Endothelial cell of umbilical vein (primary cell): Measurements from ENCODE around the gene ELMO2. TPM values are rescaled to one million over a fixed set of nuclear protein-coding genes. Genes with fewer than 3 reads are reported as not detected.

Source experiments
- BruUV-seq: library from RNA; stranded (reverse); fragments of 400-500 nt; replicated peaks from 2 replicates; lab custom pipeline; 2021; lab: Mats Ljungman, UMichigan
- CTCF ChIA-PET: fragments of 300-600, 350-600 bp; sonication (Branson Sonifier 250); formaldehyde crosslinking; loops from one replicate; lab custom pipeline; 2021; ENCODE audit warnings: antibody characterized with exemption, inconsistent platforms; lab: Charles Lee
- POLR2A ChIA-PET: fragments of 300-600, 350-600 bp; sonication (Branson Sonifier 250); formaldehyde crosslinking; loops from one replicate; lab custom pipeline; 2021; ENCODE audit warnings: antibody characterized with exemption, inconsistent platforms; lab: Charles Lee
- DNase-seq: peaks from one replicate; pipeline ENCODE4 v3.0.0-alpha.2; 2011; ENCODE audit warnings: low read depth, low spot score
- FAIRE-seq: peaks from 2 replicates; lab custom pipeline; 2011; peaks lifted over from hg19 to GRCh38; lab: Jason Lieb, UNC
- H2AFZ ChIP-seq: 2 replicates; pipeline ENCODE4 v1.6.0; 2012; ENCODE audit warnings: low read depth, low read length, control low read depth, inconsistent platforms
- H3K27ac ChIP-seq: 2 replicates; pipeline ENCODE4 v1.5.1; 2011; ENCODE audit warnings: low read depth, mild to moderate bottlenecking, control low read depth, low read length, moderate library complexity; ENCODE audit not compliant: insufficient read depth
- H3K27me3 ChIP-seq, 2 experiments: 2 replicates each; pipeline versions ENCODE4 v1.6.0 to v1.6.1; 2011; ENCODE audit warnings: low read length in 2 of 2, mixed read lengths in 1 of 2; ENCODE audit not compliant: control insufficient read depth in 2 of 2, insufficient read depth in 2 of 2
- H3K36me3 ChIP-seq, 2 experiments: 2 replicates in 1 of 2; 3 replicates in 1 of 2; pipeline ENCODE4 v1.5.1; 2011; ENCODE audit warnings: low read length in 2 of 2, mild to moderate bottlenecking in 1 of 2, moderate library complexity in 1 of 2; ENCODE audit not compliant: control insufficient read depth in 2 of 2, insufficient read depth in 2 of 2; ENCODE audit errors: extremely low read depth in 1 of 2
- H3K4me1 ChIP-seq: 3 replicates; pipeline ENCODE4 v1.5.1; 2011; ENCODE audit warnings: mild to moderate bottlenecking, low read length; ENCODE audit not compliant: control insufficient read depth, insufficient read depth; ENCODE audit errors: extremely low read depth
- H3K4me2 ChIP-seq: 2 replicates; pipeline ENCODE4 v1.6.1; 2011; ENCODE audit warnings: low read length, control low read depth, mixed read lengths; ENCODE audit not compliant: insufficient read depth
- H3K4me3 ChIP-seq, 3 experiments: fragments of 200-600 bp in 1 of 3; sonication (generic), shearing (Covaris generic) in 1 of 3; replicated peaks in 1 of 3; 2 replicates each; pipeline ENCODE4 v1.5.1; 2011 to 2016; ENCODE audit warnings: control low read depth in 3 of 3, low read length in 3 of 3, mild to moderate bottlenecking in 2 of 3, inconsistent platforms in 1 of 3, low read depth in 1 of 3, moderate library complexity in 1 of 3; ENCODE audit not compliant: insufficient read depth in 1 of 3
- H3K79me2 ChIP-seq: 2 replicates; pipeline ENCODE4 v1.6.0; 2012; ENCODE audit warnings: low read length, inconsistent platforms; ENCODE audit not compliant: control insufficient read depth, insufficient read depth
- H3K9ac ChIP-seq: replicated peaks from 2 replicates; pipeline ENCODE3; 2011; ENCODE audit warnings: low read length, control low read depth; ENCODE audit not compliant: insufficient read depth; ENCODE audit errors: extremely low read depth
- H3K9me1 ChIP-seq: replicated peaks from 3 replicates; pipeline ENCODE4 v1.6.0; 2011; ENCODE audit warnings: mild to moderate bottlenecking, low read length; ENCODE audit not compliant: control insufficient read depth, insufficient read depth; ENCODE audit errors: extremely low read depth
- H3K9me3 ChIP-seq: replicated peaks from 2 replicates; pipeline ENCODE4 v1.5.1; 2012; ENCODE audit warnings: low read length, inconsistent platforms; ENCODE audit not compliant: control insufficient read depth, insufficient read depth
- H4K20me1 ChIP-seq: replicated peaks from 2 replicates; pipeline ENCODE3; 2011; ENCODE audit warnings: mild to moderate bottlenecking, low read length; ENCODE audit not compliant: control insufficient read depth, insufficient read depth; ENCODE audit errors: extremely low read depth
- CTCF ChIP-seq, 2 donors: IDR thresholded peaks; 1 replicate in 1 of 2; 2 replicates in 1 of 2; pipeline ENCODE4 v1.5.1; 2011; ENCODE audit warnings: low read length in 2 of 2, mild to moderate bottlenecking in 2 of 2, moderate library complexity in 2 of 2, control low read depth in 1 of 2, inconsistent platforms in 1 of 2, low read depth in 1 of 2; ENCODE audit not compliant: insufficient read depth in 1 of 2; ENCODE audit errors: extremely low read depth in 1 of 2
- EZH2 ChIP-seq: IDR thresholded peaks from 2 replicates; pipeline ENCODE4 v1.6.1; 2012; ENCODE audit warnings: borderline replicate concordance, low read depth, mild to moderate bottlenecking, moderate library complexity, low read length, inconsistent platforms; ENCODE audit not compliant: severe bottlenecking
- FOS ChIP-seq: IDR thresholded peaks from 2 replicates; pipeline ENCODE4 v1.6.1; 2011; ENCODE audit warnings: mild to moderate bottlenecking, low read length, moderate library complexity, borderline replicate concordance; ENCODE audit not compliant: insufficient read depth
- GATA2 ChIP-seq: IDR thresholded peaks from 2 replicates; pipeline ENCODE4 v1.7.0; 2011; ENCODE audit warnings: low read depth, mild to moderate bottlenecking, moderate library complexity, mixed read lengths, low read length; ENCODE audit not compliant: insufficient read length, insufficient read depth
- JUN ChIP-seq: IDR thresholded peaks from 2 replicates; pipeline ENCODE4 v1.6.1; 2011; ENCODE audit warnings: borderline replicate concordance, low read depth; ENCODE audit not compliant: insufficient read length, insufficient read depth
- MAX ChIP-seq: IDR thresholded peaks from 2 replicates; pipeline ENCODE4 v1.6.1; 2011; ENCODE audit not compliant: insufficient read depth, insufficient read length
- MYC ChIP-seq: IDR thresholded peaks from one replicate; pipeline ENCODE4 v1.6.1; 2011; ENCODE audit warnings: mild to moderate bottlenecking, low read depth, low read length
- POLR2A ChIP-seq: IDR thresholded peaks from 2 replicates; pipeline ENCODE4 v1.6.1; 2012; ENCODE audit warnings: low read depth, mild to moderate bottlenecking, control low read depth, low read length
- POLR2AphosphoS5 ChIP-seq: IDR thresholded peaks from 2 replicates; pipeline ENCODE4 v1.6.1; 2012; ENCODE audit warnings: low read depth, mild to moderate bottlenecking, control low read depth, low read length, moderate library complexity; ENCODE audit not compliant: insufficient read depth
- dilution Hi-C: fragments of 300-500 bp; cut with MboI; formaldehyde crosslinking; loops from one replicate; pipeline ENCODE4 v1.15.0; 2019; ENCODE audit warnings: low sequenced_read_pairs; ENCODE audit not compliant: extremely low pct_ligation_motif_present
- intact Hi-C: fragments of 100-400 bp; cut with micrococcal nuclease; formaldehyde crosslinking; loops from one replicate; pipeline ENCODE4 v1.10.0; 2022
- polyA plus RNA-seq, 4 experiments: library from polyadenylated mRNA; depleted of rRNA in 3 of 4; stranded (reverse) in 3 of 4; unstranded in 1 of 4; fragments of >200 nt; gene quantifications; 2 replicates each; pipeline versions ENCODE4 v1.2.1 to v1.2.3, GENCODE V29; 2011 to 2012; ENCODE audit warnings: missing spikeins in 1 of 4
- total RNA-seq: library from RNA; stranded (reverse); gene quantifications from 2 replicates; pipeline ENCODE4 v1.2.3, GENCODE V29; 2021

Gene ELMO2
- total and polyA plus RNA-seq, 2 donors (not counting 3 experiments of a cell fraction or from before 2014, with no cell fraction given), result 35.1 to 43.5 TPM

GRCh38 chr20:46351357-46352058, 54.9 kb downstream of the ELMO2 start:
- Histone ChIP-seq H2AFZ (no peak overlapping the region), H3K27me3 (no peaks in the 10 kb centered on the region), H3K36me3 (peaks cover 0 to 3% of the 10 kb centered on the region in 2 experiments), H3K4me1 (peaks cover 9% of the 10 kb centered on the region), H4K20me1 (no peaks in the 10 kb centered on the region), H3K9me1 (no peaks in the 10 kb centered on the region), H3K9me3 (no peaks in the 10 kb centered on the region), H3K4me2 (no peak overlapping the region), H3K79me2 (no peaks in the 10 kb centered on the region), H3K27ac (no peak overlapping the region), H3K9ac (no peak overlapping the region), H3K4me3 (no peak overlapping the region)
- BruUV-seq, result no TSS peak
- DNase-seq (no peak), FAIRE-seq (no peak)
- intact Hi-C loops (no loop called here), dilution Hi-C loops (no loop called here)
- POLR2A ChIA-PET, result no interaction called here
- TF ChIP-seq GATA2, result no peak
- no peak for TF ChIP-seq MYC
- TF ChIP-seq CTCF (IDR thresholded peaks at IDR 0.05; ENCODE audit: extremely low read depth in 1 of 2, insufficient read depth in 1 of 2, low read depth in 1 of 2, low read length in 2 of 2), result no peak
- no peak for TF ChIP-seq JUN
- no peak for TF ChIP-seq POLR2AphosphoS5
- no peak for TF ChIP-seq MAX
- TF ChIP-seq FOS, result no peak
- no peak for TF ChIP-seq EZH2
- no peak for TF ChIP-seq POLR2A
- CTCF ChIA-PET, result interaction anchor here (3.3 kb wide), 1 partner anchor 223 kb away, joined by 22 read pairs; no protein-coding TSS in a partner anchor
